GM19328 (cell line): Measurements from ENCODE around the gene DNHD1.

ENCODE experiments used
- ATAC-seq: cut with Tn5 transposase; IDR thresholded peaks from one replicate; pipeline ENCODE4 v1.9.1; 2021; ENCODE audit warnings: mild to moderate bottlenecking, moderate library complexity; ENCODE audit not compliant: unreplicated experiment

DNHD1 gene

DNA sequence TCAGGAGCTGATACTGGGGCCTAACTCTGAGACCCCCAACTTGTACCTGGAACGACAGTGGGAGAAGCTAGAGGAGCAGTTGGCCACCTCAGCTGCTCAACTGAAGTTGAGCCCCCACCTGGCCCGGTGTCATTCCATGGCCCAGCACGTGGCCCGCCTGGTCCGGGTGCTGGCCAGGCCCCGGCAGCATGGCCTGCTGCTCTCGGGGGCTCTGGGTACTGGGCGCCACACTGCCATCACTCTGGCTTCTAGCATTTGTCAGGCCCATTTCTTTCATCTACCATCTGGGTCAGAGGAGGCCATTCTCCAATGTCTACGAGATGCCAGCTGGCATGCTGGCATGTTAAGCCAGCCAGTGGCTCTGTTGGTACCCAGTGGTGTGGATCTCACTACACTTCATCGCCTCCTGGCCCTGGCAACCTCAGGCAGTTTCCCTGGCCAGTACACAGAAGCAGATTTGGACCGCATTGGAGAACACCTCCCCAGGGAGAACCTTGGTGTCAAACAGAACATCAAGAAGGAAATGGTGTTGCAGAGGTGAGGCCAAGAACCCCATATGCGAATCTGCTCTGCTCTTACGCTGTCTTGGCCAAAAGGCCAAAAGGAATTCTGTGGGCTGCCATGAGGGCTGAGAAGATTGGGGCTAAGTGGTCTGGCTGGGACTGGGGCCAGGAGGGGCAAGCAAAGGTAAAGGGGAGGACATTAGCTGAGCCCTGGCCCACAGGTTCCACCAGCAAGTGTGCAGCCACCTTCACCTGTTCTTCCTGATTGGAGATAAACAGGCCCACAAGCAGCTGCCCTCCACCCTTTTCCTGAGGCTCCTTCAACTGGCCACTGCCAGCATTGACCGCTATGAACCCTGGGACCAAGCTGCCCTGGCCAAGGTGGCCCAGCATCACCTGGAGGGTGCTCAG, 60.9 kb downstream of the DNHD1 start:
- ATAC-seq: no peak

DNA sequence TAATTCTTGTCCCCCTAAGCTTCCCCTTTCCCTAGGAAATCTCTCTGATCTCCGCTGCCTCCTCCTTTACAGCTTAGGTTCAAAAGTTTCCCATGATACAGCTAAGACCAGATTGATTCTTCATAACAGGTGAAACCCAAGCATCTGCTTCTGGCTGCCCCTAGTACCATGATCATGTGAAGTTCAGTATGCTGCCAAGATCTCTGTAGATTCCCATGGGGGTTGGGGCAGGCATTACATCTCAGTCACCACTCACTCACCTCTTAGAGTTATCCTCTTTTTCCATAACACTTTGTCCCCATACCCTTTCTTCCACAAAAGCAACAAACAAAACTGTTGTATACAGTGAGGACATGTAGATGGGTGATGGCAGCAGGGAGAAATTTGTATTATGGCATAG, 62.3 kb downstream of the DNHD1 start:
- no peak for ATAC-seq

DNA sequence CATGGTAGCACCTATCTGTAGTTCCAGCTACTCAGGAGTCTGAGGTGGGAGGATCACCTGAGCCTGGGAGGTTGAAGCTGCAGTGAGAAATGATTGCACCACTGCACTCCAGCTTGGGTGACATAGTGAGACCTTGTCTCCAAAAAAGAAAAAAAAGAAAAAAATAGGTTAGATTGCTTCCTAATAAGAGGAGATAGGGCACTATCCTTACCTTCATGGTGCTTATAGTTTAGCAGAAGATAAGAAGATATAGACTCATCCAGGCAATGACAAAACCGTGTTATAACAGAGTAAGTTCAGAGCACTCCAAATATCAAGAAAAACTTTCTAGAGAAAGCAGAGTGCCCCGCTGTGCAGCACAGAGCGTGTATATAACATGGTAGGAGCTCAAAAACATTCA, 64.2 kb downstream of the DNHD1 start:
- ATAC-seq: no peak

DNA sequence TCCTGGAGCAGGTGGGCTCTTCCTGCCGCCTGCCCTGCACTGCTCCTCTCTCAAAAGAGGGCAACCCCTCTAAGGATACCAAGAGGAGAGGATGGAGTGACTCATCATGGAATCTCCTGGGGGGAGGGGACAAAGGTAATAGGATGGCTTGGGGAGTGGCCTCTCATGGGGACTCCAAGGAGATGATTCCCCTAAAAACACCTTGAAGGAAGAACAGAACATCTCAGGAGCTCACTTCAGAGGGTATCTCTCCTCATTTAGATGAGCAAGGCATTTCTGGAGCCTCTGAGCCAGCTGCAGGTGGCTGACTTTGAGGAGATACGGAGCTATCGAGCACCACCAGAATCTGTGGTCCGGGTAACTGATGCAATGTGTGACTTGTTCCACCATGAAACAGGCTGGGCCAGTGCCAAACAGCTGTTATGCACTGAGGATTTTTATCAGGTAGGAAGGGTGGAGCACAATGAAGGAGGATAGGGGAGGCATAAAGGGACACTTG, 66.1 kb downstream of the DNHD1 start:
- no peak for ATAC-seq

DNA sequence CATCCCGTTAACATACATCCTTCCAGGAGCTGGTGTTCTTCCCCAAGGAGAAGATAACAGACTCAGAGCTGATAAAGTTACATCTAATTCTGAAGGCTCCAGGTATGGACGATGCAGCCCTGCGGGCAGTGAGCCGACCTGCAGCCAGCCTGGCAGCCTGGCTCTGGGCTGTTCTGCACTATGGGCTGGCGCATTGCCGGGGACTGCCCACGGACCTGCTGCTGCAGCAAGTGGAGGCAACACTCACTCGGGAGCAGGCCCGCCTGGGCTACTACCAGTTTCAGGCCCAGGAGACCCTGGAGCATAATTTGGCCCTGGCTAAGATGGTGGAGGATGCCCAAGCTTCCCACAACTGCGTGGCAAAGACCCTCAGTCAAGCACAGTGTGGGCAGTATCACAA, 66.6 kb downstream of the DNHD1 start:
- no peak for ATAC-seq

DNA sequence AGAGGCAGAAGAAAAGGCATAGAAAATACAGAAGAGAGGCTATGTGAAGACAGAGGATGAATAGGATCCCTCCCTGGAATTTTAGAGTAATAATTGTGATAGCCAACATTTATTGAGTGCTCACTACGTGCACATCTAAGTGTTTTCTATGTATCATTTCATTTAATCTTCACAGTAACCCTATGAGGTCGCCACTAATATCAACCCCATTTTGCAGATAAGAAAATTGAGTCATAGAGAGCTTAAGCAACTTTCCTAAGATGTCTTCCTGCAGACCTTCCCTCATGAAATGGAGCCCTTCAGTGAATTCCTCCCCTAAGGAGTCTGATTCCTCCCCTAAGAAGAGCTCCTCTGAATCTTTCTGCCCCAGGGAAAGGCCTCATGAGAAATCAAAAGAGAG, 68.2 kb downstream of the DNHD1 start:
- no peak for ATAC-seq

DNA sequence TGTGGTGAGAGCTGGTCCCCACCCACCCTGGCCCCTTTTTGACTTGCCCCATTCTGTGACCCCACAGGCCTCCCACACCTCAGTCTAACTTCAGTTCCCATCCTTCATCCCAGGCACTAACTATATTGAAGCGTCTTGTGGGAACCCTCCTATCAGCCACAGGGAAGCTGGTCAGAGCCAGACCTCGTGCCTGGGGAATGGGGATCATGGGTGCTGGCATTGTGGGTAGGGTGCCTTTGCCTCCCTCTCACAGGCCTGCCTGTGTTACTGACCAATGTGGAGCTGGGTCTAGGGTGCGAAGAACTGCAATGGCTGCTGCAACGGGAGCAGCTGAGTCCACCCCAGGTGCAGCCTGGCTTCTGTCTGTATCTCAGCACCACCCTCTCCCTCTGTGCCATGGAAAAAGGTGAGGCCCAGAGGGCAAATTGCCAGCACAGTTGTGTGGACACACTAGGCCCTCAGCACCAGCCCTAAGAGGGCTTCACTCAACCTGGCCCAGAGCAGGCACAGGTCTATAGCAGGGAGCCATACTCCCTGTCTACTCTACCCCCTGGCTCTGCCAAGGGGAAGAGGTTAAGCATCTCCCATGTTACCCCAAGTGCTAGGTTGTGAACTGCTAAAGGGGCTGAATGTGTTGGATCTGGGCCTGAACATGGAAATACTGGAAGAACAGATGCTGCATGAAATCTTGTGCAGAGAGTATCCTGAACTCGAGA, 69.1 kb downstream of the DNHD1 start:
- ATAC-seq: no peak

DNA sequence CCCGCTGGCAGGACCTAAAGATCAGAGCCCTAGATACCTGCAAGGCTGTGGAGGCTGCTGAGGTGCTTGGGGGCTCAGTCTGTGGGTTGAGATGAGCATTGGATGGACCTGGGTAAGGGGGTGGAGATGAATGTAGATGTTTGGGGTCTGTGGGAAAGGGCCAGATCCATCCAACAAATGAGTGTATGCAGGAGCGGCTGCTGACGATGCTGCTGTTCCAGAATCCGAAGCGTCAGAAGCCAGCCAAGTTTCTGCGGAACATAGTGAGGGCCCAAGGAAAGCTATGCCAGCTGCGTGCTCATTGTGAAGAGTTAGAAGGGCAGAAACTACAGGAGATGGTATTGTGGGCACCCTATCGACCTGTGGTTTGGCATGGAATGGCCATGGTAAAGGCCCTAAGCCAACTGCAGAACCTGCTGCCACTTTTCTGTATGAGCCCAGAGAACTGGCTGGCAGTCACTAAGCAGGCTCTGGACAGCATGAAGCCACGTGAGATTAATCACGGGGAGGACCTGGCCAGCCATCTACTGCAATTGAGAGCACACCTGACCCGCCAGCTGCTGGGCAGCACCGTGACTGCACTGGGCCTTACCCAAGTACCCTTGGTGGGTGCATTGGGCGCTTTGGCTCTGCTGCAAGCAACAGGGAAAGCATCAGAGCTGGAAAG, 69.8 kb downstream of the DNHD1 start:
- no peak for ATAC-seq

DNA sequence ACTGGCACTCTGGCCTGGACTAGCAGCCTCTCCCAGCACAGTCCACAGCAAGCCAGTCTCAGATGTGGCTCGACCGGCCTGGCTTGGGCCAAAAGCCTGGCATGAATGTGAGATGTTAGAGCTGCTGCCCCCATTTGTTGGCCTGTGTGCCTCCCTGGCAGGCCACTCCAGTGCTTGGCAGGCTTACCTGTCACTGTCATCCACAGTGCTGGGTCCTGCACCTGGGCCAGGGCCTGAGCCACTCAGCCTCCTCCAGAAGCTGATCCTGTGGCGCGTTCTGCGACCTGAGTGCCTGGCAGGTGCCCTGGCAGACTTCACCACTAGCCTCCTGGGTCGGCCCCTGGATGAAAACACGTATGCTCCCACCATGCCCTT, 70.3 kb downstream of the DNHD1 start:
- no peak for ATAC-seq

DNA sequence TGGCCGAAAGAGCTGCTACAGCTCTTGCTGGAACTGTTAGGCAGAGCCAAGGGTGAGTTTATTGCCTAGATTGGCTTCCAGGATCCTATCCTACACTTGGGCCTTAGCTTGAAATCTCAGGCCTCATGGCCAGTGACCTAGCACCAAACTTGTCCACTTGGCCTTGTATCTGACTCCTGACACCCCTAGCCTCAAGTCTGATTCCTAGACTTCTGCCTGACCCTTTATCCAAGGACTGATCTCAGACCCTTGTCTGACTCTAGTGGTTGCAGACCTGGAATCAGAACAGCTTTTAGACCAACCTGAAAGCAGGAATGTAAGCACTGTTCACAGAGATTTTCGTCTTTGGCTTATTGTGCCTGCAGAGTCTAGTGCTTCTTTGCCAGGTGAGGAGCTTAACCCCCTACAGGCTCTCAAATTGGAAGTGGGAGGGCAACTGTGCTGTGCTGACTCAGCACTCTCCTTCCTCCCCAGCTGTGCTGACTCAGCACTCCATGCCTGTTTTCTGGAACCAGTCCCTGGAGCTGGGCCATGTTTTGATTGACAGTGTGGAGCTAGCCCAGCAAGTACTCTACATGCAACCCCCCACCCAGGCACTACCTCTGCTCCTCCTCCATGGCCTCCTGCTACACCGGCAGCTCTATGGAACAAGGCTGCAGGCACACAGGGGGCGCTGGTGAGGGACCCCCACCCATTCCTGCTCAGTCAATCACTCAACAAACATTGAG, 71.3 kb downstream of the DNHD1 start:
- no peak for ATAC-seq

DNA sequence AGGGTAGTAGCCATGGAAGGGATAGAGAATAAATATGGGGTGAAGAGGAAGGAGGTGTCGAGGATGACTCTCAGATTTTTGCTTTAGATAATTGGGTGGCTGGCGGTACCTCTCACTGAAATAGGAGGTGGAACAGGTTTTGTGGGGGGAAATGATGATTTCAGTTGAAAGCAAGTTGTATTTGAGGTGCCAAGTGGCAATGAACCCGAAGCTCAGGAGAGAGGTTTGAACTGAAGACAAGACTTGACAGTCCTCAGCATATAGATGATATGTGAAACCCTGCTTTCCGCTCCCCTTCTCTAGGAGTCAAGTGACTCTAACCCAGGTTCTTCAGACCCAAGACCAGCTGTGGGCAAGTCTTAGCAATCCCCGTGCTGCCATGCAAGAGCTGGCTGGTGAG, 72.6 kb downstream of the DNHD1 start:
- no peak for ATAC-seq

DNA sequence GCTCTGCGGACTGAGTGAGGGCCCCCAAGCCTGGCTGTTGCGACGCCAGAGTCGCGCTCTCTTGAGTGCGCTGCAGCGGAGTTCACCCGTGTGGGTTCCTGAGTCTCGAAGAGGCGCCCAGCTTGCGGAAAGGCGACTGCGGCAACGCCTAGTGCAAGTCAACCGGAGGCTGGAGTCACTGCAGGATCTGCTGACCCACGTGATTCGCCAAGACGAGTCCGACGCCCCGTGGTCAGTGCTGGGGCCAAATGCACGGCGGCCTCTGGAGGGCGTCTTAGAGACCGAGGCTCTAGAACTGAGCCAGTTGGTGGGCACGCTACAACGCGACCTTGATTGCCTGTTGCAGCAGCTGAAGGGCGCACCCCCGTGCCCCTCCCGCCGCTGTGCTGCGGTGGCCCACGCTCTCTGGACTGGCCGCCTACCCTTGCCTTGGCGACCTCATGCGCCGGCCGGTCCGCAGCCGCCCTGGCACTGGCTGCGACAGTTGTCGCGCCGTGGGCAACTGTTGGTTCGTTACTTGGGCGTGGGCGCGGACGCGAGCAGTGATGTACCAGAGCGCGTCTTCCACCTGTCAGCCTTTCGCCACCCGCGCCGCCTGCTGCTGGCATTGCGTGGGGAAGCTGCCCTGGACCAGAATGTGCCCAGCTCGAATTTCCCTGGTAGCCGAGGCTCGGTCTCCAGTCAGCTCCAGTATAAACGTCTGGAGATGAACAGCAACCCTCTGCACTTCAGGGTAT, 73.8 kb downstream of the DNHD1 start:
- ATAC-seq: no peak

DNA sequence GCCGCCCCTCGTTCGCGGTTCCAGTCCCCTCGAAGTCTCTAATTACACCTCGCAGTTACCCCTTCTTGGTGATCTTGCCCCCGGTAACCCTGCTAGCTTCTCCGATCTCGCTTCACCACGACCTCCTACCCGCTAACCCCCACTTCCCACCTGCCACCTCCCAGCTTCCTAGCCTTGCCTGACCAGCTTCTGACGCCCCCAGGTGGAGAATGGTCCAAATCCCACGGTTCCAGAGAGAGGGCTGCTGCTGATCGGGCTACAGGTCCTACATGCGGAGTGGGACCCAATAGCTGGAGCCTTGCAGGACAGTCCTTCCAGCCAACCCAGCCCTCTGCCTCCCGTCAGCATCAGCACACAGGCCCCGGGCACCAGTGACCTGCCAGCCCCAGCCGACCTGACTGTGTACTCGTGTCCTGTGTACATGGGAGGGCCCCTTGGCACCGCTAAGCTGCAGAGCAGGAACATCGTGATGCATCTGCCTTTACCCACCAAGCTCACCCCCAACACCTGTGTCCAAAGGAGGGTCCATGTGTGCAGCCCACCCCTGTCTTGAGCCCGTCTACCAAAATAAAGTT, 74.4 kb downstream of the DNHD1 start:
- ATAC-seq: no peak

DNA sequence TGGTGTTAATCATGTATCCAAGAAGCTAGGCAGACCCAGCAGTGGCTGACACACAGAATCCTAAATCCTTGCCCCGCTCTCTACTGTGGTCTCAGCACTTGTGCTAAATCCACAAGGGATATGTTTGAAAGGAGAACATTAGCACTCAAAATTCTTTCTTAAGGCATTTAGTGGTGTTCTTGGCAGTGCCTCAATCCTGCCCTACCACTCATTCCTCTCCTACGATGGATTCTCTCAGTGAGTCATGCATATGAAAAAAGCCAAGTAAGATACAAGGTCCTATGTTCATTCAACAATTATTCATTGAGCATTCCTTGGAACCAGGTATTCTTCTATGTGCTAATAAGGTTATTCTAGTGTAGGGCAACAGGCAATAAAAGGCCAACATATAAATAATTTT, 75.1 kb downstream of the DNHD1 start:
- ATAC-seq: no peak

DNA sequence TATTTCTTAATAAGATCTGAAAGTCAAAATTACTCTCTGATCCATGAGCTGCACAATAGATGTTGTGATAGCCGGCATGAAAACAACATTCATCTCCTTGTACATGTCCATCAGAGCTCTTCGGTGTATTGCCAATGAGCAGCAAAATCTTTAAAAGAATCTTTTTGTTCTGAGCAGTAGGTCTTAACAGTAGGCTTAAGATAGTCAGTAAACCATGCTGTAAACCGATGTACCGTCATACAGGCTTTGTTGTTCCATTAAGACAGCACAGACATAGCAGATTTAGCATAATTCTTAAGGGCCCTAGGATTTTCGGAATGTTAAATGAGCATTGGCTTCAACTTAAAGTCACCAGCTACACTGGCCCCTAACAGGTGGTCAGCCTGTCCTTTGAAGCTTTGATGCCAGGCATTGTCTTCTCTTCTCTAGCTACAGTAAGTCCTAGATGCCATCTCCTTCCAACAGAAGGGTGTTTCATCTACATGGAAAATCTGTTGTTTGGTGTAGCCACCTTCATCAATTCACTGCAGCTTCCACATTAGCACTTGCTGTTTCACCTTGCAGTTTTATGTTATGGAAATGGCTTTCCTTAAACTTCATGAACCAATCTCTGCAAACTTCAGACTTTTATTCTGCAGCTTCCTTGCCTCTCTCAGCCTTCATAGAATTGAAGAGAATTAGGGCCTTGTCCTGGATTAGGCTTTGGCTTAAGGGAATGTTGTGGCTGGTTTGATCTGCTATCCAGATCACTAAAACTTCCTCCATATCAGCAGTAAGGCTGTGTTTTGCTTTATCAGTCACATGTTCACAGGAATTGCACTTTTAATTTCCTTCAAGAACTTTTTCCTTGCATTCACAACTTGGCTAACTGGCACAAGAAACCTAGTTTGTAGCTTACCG, 78.0 kb downstream of the DNHD1 start:
- ATAC-seq: no peak

DNA sequence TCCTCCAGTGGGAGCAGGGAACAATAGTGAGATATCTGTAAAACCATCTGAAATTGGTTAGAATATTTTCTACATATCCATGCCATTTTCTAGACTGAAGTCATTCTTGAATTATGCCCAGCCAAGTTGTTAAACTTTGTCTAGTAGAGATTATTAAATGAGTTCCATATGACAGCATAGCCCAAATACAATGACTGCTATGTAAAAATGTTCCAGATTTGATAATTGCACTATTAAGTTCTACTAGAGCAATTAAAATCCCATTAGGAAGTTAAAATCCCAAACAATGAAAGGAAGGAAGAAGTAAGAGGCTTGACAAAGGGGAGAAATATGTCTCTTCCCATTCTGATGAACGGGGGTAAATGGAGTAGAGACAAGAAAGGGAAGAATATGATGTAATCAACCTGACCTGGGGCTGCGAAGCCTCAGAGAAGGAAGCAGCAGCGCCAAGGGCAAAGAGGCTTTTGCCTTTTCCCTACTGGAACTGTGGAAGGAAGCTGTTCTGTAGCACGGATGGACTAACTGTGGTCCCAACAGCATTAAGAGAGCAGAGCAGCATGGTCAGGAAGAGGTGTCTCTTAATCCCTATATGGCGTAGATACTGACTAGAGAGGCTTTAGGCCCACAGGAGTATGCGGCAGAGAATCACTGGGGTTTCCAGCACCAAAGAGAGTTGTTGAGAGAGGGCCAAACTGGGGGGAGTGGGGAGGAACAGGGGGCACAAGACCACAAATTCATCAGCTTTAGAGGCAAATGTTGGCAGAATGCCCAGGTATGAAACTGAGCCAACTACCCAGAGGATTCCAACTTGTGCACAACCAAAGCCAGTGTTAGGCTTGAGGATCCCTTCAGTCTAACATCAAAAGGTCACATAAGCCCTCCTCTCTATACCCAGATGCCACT, 79.6 kb downstream of the DNHD1 start:
- ATAC-seq: no peak

DNA sequence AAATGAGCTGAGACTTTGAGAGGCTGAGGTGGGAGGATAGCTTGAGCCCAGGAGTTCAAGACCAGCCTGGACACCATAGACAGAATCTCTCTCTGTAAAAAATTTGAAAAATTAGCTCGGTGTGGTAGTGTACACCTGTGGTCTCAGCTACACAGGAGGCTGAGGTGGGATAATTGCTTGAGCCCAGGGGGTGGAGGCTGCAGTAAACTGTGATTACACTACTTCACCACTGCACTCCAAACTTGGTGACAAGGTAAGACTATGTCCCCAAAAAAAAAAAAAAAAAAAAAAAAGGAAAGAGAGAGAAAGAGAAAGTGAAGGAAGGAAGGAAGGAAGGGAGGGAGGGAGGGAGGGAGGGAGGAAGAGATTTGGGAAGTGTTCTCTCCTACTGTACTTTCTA, 81.1 kb downstream of the DNHD1 start:
- ATAC-seq: no peak

DNA sequence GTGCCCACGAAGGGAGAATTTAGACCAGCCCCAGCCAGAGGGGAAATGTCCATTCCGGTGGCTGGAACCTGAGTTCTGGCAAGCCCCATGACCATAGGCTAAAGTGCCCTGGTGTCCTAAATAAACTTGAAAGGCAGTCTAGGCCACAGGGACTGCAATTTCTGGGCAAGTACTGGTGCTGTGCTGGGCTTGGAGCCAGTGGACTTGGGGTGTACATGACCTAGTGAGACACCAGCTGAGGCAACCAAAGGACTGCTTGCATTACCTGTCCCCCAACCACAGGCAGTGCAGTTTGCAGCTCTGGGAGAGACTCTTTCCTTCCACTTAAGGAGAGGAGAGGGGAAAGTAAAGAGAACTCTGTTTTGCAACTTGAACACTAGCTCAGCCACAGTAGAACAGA, 82.6 kb downstream of the DNHD1 start:
- ATAC-seq: no peak
